HG02610 (cell line): Measurements from ENCODE around the gene ERO1B.

Source experiments
- ATAC-seq: cut with Tn5 transposase; IDR thresholded peaks from one replicate; pipeline ENCODE4 v1.9.1; 2021; ENCODE audit warnings: mild to moderate bottlenecking, moderate library complexity; ENCODE audit not compliant: unreplicated experiment

ERO1B gene

DNA sequence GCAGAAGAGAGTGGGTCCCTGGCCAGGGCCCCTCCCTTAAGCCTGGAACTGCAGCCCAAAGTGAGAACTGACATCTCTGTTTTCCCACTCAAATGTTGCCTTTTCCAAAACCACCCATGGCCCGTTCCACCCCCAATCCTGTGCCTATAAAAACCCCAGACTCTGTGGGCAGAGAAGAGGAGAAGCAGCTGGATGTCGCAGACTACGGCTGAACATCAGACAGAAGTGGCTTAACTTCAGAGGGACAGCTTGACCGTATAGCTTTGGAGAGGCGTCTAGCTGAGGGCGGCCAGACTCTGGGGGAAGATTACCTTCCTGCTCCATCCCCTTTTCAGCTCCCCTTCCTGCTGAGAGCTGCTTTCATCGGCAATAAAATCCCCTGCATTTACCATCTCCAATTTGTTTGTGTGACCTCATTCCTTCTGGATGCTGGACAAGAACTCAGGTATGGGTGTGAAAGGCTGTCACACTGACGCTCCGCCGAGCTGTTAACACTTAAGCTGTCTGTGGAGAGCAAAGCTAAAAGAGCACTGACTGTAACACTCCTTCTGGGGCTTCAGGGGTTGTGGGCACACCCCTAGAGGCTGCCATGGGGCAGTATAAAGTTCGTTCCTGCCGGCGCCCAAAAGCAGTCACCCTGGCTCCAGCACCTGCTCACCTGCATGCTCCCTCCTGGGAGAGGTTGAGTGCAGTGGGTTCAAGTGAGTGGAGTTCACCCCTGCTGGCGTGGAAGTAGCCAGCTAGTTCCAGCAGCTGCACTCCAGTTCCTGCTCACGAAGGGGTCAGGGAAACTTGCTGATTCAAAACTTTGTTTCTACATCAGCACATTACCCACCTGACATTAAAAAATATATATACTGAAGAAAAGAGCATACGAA is 19.6 kb upstream of the ERO1B start:
- ATAC-seq, result no peak

DNA sequence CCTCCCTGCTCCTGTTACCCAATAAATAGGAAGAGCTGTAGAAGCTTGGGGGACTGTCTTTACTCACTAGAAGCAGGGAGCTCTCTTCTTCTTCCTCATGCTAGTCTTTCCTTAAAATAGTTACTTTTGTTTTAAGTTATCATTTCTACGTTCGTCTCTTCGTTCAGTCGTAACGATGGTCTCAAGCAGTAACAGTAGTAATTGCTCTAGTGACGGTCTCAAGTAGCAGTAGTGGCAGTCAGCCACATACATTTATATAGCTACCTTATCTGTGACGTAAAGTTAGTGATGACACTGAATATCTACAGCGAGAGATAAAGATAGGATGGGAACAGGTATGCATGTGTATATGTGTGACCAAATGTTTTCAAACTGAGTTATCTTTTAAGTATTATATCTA is 15.4 kb upstream of the ERO1B start:
- no peak for ATAC-seq

DNA sequence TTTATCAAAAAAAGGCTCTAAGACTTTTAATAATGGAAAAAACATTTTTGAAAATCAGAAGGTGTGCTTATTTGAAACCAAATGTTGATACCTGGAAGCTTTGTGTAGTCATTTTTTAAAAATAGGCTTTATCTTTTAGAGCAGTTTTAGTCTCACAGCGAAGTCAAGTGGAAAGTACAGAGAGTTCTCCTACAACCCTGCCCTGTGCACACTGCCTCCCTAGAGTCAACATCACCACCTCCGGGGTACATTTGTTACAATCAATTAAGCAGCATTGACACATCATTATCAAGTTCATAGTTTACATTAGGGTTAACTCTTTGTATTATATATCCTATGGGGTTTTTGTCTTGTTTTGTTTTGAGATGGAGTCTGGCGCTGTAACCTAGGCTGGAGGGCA is 10.7 kb upstream of the ERO1B start:
- ATAC-seq, result no peak

DNA sequence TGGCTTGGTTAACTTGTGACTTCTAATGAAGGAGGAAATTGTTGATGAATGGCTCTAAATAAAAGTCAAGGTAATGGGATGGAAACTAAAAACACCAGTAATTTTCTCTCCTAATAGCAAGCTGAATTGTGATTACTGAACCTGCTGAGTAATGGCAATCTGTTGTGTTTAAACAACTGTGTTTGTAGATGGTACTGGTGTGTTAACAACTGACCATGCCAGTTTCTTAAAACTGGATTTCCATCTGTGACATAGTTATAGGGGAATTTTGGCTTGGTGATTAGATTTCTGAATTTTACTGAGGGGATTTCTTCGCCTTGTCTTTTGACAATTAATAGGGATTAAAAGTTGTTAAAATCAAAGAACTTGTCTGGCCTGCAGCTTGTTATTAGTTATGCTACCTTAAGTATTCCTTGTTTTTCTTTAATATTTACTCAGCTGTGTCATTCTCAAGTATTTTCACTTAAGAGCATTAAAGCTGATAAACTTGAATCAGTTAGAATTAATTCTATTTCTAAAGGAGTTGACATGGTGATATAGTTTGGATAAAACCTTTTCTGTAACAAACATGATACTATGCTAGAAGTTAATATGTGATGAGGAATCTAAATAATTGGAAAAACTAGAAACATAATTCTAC is 7.9 kb upstream of the ERO1B start:
- no peak for ATAC-seq

DNA sequence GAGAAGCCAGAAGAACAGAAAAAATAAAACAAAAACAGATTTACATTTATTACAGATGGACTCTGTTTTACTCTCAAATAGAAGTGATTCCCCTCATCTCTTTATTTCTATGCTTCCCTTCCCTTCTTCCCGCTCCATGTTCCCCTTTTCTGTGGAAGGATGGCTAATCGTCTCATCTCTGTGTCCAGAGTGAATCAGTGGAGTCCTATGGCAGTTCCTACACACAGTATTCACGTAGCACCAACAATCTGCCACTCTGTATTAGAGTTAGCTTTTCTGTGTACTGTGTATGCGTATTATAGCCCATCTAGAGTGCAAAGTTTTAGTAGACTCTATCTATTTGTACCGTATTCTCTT is 6.8 kb upstream of the ERO1B start:
- ATAC-seq, result no peak

DNA sequence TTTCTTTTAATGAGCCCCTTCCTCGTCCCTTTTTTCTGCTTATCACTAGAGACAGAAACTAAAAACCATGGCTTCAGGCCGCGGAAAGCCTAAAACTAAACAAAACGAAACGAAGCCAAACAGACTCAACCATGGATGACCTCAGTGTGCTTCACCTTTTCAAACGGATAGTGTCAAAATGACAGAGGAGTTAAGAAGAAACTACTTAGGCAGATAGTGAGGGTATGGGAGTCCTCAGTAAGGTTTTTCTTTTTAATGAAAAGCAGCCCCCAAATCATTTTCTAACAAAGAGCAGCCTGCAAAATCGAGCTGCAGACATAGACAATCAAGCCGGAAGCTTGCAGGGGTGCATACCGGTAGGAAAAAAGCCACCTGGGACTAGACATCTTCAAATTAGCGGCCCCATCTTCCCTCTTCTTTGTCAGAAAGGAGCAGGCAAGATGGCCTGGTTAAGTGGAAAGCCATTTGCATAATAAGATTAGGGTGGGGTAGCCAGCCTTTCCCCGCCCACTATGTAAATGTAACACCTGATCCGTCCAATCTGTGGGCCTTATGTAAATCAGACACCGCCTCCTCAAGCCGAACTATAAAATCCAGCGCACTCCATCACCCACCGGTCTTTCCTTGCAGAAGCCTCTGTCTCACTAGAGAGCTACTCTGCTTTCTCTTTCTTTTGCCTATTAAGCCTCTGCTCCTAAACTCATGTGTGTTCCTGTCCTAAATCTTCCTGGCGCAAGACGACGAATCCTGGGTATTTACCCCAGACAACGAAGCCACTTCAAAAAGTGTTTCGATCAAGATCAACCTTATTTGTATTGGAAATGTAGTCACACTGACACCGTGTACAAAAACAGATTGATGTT is 6.2 kb upstream of the ERO1B start:
- no peak for ATAC-seq

DNA sequence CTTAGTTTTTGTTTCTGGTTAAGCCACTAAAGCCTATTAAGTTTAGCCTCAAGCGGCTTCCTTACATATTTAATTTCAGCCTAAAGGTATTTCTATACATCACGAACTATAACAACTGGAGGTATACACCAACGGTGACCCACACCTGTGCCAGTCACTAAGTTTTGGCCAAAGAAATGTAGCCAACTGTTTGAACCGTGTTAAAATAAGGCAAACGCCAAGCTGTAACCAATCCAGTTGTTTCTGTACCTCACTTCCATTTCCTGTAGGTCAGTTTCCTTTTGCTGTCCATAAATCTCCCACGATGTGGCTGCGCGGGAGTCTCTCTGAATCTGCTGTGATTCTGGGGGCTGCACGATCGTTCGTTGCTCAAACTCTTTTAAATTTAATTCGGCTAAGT is 5.6 kb upstream of the ERO1B start:
- ATAC-seq, result no peak

DNA sequence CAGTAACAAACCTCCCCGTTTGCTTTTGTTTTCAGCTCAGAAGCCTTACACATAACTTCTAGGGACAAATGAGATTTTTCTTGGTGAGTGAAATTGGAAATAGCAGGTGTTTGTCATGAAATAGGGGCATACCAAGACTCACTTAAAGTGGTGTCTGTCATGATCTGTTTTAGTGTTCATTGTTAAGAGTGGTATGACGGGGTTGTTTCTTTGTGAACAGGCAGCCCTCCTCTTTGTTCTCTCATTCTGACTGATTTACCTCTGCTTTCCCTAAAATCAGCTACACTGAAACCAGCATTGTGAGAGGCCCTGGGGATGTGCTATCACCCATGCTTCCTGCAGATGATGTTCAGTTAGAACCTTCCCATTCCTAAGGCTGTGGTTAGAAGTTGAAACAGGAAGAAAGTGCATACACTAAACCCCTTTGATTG is 2.5 kb upstream of the ERO1B start:
- peak; percentile 69 for ATAC-seq

DNA sequence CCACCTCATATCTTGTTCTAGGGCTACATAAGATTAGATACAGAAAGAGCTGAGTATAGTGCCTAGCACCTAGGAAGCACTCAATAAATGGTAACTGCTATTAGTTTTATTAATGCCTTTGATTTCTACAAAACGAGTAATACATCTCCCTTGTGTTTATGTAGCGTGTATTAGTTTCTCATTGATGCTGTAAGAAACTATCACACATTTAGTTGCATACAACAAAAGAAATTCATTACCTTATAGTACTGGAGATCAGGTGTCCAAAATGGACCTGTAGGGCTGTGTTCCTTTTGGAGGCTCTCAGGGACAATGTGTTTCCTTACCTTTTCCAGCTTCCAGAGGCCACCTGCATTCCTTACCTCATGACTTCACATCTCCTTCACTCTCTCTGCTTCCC is 961 bp upstream of the ERO1B start:
- ATAC-seq, result no peak

DNA sequence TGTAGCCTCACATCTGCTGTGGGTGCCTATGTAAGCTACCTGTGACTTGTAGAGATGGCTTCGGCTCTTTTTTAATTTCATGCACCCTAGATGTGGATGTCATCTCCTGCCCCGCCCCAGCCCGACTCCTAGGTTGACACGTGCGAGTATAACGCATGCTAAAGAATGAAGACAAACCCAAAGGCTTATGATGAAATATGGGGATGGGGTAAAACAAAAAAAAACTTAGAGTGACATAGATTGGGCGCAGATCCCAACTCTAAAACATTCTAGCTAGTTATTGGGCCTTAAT is 613 bp upstream of the ERO1B start:
- peak; percentile 1 for ATAC-seq

DNA sequence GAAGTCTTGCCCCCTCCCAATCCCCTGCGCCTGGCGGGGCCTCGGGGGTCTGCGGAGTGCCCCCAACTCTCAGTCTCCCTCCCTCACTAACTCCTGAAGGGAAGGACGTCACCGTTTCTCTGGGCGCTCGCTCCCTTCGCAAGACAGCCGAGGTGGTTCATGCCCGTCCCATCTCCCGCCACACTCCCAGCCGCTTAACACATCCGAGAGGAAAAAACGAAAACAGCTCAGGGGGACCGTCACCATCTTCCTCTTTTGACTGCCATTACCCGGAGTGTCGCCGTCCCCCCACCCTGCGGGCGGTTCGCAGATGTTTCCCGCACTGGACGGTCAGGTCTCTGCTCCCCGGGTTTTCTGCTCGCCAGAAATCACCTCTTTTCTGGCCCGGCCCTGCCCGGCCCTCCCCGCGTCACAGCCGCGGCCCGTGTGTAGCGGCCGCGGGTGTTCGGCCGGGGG is 532 bp downstream of the ERO1B start:
- ATAC-seq, result peak; percentile 13

DNA sequence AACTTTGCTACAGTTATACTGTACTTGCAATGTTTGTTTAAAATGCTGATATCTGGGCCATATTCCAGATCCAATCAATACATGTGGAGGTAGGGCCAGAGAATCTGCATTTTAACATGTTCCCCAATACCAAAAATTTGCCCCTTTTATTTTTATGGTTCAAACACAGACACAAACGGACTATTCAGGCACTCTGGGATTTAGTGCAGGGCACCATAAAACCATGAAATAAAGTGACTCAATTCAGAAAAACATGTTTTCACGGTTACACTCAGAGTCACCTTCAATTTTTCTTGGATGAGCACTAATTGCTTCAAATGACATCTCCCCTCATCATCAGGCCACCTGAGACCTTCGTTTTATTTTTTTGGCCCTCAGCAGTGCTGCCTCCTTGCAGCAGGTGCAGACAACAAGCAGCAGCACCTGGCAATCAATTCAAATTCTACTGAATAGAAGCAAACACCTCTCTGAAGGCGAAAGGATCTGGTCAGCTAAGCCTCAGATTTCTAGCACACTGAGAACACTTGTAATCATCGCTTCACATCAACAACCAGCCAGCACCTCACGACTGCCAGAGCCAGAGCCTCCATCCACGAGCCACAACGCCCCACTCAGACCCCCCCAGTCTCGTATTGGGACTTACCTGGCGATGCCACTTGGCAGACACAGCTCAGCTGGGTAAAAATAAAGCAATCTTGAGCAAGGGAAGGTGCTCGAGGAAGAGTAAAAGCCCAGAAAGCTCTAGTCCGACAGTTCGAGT is 1.1 kb downstream of the ERO1B start:
- no peak for ATAC-seq

DNA sequence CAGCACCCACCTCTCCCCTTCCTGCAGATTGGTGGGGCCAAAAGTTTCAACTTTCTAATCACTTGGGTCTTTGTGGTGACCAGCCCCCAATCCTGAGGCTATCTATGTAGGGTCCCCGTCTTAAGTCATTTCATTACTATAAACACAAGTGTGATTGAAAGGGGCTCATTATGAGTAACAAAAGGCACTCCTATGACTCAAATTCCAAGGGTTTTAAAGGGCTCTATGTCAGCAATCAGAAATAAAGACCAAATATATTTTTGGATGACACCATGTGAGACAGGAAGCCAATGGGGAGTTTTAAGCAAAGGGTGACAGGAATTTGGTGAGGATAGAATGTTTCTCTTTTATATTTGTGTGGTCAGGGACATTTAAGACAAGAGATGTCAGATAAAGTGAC is 6.2 kb downstream of the ERO1B start:
- peak; percentile 74 for ATAC-seq

DNA sequence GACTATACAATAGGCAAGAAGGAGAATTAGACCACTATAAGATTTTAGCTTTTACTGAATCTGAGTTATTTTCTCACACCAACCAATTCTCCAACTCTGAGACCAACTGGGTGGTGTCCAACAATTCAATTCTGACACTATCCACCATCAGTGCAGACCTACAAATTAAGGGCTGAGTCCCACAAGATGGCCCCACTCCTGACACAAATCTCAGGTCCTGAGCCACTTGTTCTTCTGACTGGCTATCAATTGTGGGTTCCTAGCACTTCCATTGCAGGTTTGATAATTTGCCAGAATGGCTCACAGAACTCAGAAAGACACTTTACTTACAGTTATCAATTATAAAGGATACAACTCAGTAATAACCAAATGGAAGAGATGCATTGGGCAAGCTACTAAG is 6.7 kb downstream of the ERO1B start:
- ATAC-seq, result no peak

DNA sequence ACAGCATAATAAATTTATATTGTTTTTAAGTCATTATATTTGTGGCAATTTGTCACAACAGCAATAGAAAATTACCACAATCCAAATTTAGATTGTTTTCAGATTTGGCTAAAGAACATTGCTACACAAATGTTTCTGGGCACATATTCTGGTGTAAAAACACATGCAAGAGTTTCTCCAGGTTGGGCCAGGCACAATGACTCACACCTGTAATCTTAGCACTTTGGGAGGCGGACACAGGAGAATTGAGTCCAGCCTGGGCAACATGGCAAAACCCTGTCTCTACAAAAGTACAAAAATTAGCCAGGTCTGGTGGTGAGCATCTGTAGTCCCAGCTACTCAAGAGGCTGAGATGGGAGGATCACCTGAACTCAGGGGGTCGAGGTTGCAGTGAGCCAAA is 8.4 kb downstream of the ERO1B start:
- no peak for ATAC-seq

DNA sequence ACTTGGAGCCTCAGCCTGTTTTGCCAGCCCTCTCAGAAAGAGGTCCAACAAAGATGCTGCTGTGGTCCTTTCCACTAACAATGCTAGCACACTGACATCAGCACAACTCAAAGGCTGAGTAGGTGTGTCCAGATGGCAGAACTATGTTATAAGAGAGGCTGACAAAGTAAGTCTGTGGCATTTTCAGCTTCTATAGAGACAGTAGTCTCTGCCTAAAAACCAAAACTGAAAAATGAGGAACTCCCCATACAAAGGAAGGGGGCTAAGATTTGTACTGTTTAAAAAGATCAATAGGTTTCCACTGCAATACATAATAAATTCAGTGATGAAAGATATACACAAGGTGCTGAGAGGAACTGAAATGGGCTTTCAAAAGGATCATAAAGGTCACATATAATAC is 12.3 kb downstream of the ERO1B start:
- no peak for ATAC-seq

DNA sequence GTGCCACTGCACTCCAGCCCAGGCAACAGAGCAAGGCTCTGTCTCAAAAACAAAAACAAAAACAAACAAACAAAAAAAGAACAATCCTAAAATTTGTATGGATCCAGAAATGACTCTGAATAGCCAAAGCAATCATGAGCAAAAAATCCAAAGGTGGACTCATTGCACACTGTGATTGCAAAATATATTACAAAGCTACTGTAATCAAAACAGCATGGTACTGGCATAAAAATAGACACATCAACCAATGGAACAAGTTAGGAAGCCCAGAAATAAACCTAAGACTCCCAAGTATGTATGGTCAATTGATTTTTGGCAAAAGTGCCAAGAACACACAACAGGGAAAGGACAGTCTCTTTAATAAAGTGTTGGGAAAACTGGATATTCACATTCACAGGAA is 19.9 kb downstream of the ERO1B start:
- ATAC-seq, result no peak

DNA sequence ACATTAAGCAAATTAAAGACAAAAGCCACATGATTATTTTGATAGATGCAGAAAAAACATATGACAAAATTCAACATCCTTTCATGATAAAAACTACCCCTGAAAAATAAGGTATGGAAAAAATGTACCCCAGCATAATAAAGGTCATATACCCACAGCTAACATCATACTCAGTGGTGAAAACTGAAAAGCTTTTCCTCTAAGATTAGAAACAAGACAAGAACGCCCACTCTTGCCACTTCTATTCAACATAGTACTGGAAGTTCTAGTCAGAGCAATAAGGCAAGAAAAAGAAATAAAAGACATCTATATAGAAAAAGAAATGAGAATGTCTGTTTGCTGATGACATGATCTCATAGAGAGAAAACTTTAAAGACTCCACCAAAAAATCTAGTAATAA is 20.7 kb downstream of the ERO1B start:
- ATAC-seq, result no peak

DNA sequence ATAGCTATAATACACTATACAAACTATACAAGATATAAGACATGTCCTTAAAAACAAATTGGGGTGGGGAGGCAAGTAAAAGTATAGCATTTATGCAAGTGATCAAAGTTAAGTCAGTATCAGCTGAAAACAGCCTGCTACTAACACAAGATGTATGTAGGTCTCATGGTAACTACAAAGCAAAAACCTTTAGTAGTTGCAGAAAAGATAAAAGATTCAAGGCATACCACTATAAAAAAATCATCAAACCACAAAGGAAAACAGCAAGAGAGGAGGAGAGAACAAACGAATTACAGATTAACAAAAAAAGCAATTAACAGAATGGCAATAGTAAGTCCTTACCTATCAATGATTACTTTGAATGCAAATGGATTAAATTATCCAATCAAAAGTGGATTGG is 22.7 kb downstream of the ERO1B start:
- ATAC-seq, result no peak

DNA sequence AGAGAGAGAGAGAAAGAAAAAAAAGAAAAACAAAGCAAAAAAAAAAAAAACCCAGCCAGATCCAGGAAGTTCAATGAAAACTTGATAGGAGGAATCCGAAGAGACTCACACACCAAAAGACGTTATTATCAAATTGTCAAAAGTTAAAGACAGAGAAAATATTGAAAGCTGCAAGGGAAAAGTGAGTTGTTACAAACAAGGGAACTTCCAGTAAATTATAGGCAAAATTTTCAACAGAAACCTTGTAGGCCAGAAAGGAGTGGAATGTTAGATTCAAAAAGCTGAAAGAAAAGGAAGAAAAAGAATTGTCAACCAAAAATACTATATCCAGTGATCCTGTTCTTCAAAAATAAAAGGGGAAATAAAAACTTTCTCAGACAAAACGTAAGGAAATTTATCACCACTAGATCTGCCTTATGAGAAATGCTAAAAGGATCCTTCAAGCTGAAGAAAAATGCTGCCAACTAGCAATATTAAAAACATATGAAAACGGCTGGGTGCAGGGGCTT is 23.6 kb downstream of the ERO1B start:
- no peak for ATAC-seq

DNA sequence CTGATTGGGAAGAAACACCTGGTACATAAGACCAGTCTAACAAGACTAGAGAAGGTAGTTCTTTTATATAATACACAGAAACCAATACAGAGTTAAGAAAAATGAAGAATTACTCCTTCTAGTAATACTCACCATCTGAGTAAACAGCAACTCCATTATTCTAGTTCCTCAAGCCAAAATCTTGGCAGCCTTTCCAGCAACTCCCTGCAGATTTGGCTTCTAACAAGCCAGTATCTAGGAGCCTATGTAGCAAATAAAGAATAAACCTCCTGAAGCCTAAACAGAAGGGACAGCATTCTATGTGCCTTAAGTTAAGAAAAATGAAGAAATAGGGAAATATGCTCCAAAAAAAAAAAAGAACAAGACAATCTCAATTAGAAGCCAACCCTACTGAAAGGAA is 24.5 kb downstream of the ERO1B start:
- ATAC-seq, result no peak
